NCI-H1092 (cell line): ENCODE data around the gene CAMTA1.

Experiments
- DNase-seq: peaks from one replicate; lab custom pipeline; 2025; lab: John Stamatoyannopoulos, UW

CAMTA1 gene

DNA sequence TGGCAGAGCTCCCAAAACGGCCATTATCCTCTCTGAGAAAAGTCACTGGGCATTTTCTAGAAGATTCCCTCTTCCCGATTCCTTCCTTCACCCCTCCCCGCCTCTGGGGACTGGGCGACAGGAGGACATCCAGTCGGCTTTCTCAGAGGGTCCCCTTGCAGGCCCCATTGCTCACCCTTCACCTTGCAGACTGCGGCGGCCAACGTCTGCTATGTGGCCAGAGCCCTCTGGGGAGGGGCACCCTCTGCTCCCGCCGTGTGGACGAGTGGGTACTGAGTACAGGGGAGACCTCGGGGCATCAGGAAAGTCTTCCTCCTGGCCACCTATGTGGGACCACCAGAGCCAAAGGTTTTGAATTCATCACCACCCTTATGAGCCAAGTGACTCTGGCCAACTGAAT, 692.3 kb downstream of the CAMTA1 start:
- no peak for DNase-seq

DNA sequence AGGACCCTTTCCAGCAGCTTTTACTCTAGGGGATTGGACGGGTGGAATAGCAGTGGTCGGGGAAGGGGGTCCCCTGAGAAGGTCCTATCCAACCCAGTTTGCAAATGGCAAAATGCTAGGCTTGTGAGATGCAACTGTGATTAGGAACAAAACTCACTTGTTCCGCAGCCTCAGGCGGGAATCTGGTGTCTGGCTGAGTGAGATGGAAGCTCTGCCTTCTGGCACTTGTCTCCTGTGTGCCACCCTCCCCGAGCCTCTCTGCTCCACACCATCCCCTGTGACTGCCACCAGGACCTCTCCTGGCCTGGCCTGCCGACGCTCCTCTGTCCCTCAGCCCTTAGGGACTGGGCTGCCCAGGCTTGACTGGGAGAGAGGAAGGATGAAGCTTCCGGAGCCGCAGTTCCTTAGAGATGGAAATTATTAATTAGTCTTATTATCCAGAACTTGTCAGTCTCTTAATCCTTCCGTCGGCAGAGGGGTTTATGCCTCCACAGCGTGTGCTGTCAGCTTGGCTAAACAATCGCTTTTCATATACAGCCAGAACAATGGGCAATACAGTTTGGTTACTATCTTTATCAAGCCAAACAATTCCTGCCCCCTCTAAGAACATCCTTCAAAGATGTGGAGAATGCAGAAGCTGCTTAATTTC, 693.0 kb downstream of the CAMTA1 start:
- DNase-seq, result no peak

- peak; percentile 35 for DNase-seq
Observed at GRCh38 chr1:7478809-7479499, 693.7 kb downstream of the CAMTA1 start.

DNA sequence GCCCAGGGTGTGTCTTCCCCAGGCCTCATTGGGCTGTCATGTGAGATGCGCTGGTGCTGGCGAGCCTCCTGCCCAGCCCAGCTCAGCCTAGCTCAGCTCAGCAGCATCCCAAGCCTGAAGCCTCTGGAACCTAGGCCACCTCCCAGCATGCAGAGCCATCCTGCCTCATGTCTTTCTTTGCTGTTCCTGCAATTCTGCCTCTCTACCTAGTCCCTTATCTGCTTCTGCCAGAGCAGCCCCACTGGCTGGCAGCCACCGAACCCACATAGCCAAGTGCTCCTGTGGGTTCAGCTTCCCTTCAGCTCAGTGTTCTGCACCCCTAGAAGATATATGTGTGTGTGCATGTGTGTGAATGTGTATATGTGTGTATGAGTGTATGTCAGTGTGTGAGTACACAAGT, 694.3 kb downstream of the CAMTA1 start:
- no peak for DNase-seq

- DNase-seq, result no peak
Observed at GRCh38 chr1:7481194-7481593, 695.9 kb downstream of the CAMTA1 start.

GRCh38 chr1:7482077-7482476, 696.8 kb downstream of the CAMTA1 start:
- DNase-seq, result no peak

DNA sequence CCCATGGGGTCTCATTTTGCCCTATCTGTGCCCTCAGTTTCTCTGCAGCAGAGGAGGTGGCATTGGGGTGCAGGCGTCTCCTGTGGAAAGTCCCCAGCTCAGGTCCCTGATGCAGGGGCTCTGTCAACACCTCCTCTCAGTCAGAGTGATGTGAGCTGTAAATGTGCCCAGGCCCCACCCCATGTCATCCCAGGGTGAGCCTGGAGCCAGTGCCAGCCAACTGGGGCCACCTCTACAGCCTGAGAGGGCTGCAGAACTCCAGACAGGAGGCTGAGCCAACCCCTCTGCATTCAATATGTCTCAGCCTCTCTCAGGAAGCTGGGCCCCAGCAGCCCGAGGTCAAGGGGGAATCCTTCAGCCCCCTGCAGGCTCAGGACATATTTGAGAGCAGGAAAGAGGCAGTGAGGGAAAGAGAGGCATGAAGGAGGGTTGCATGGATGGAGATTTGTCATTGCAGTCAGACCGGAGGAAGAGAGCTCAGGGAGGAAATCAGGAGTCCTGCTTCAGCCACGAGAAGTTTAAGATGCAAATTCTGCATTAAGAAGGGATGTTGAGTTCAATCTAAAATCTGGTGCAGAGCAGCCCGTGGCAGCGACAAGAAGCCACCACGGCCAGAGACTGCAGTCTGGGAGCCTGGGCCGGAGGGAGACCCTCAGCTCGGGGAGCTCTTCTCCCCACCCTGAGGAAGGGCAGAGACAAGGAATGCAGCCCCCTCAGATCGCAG, 697.7 kb downstream of the CAMTA1 start:
- DNase-seq, result no peak

- no peak for DNase-seq
Observed at GRCh38 chr1:7483634-7484383, 698.6 kb downstream of the CAMTA1 start.

GRCh38 chr1:7485086-7485780, 700.0 kb downstream of the CAMTA1 start:
- no peak for DNase-seq

DNA sequence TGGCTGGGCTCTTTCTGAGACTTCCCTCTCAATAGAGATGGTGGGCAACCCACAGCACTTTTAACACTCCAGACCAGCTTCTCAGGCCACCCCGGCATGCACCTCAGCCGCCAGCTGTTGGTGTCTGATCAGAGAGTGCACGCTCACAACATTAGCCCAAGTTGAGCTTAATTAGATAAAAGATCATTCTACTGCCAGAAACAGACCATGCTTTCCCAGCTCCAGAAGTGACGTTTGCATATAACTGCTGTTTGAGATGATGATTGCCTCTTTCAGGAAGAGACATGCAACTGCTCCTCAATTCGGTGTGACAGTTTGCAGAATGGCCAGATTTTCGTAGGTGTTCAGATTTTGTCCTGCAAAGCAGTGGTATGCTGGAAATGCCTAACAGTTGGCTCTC, 700.6 kb downstream of the CAMTA1 start:
- no peak for DNase-seq

DNA sequence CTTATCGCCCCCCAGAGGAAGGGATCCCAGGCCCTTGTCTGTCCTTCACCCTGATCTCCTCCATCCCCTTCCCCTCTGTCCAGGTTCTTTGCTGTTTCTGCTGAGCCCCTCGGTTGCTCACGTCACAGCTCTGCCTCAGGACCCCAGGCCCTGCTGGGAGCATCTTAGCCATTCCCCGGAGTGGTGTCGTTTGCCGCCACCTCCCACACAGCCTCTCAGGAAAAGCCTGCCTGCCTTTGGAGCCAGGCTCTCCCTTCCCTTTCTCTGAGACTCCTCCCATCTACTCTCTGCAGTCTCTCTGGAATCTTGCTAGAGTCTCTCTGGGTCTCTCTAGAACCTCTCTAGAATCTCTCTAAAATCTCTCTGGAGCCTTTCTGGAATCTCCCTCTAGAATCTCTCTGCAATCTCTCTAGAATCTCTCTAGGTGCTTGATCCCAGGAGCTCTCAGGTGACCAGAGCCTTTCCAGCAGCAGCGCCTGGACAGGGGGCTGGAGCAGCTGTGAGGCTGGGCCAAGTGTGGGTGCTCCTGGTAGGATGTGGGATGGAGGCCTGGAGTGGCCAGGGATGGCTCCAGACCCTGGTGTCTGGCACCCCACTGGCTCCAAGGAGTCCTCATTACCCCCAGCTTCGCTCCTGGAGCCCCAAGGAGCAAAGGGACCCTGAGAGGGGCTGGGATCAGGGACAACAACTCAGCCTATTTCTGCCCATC, 702.7 kb downstream of the CAMTA1 start:
- no peak for DNase-seq

GRCh38 chr1:7488475-7488842, 703.2 kb downstream of the CAMTA1 start:
- no peak for DNase-seq

DNA sequence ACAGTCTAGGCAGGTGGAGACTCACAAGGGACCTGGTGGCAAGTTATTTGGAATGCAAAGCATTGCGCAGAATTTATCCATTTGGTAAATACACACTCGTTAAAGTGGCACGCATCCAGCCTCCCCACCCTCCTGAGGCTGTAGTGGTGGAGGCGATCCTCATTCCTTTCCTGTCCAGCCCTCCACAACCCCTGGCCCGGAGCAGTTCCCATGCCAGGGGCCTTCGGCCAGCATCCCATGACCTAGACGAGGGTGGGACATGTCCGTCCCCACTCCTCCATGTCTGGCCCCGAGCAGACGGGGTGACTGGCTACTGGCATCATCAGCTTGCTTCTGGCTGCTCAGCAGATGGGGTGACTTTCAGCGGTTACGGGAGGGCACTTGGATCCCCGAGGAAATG, 704.3 kb downstream of the CAMTA1 start:
- no peak for DNase-seq

GRCh38 chr1:7490576-7490975, 705.3 kb downstream of the CAMTA1 start:
- no peak for DNase-seq

GRCh38 chr1:7491109-7491817, 706.0 kb downstream of the CAMTA1 start:
- DNase-seq, result peak; percentile 94

GRCh38 chr1:7491818-7492173, 706.5 kb downstream of the CAMTA1 start:
- DNase-seq, result no peak

DNA sequence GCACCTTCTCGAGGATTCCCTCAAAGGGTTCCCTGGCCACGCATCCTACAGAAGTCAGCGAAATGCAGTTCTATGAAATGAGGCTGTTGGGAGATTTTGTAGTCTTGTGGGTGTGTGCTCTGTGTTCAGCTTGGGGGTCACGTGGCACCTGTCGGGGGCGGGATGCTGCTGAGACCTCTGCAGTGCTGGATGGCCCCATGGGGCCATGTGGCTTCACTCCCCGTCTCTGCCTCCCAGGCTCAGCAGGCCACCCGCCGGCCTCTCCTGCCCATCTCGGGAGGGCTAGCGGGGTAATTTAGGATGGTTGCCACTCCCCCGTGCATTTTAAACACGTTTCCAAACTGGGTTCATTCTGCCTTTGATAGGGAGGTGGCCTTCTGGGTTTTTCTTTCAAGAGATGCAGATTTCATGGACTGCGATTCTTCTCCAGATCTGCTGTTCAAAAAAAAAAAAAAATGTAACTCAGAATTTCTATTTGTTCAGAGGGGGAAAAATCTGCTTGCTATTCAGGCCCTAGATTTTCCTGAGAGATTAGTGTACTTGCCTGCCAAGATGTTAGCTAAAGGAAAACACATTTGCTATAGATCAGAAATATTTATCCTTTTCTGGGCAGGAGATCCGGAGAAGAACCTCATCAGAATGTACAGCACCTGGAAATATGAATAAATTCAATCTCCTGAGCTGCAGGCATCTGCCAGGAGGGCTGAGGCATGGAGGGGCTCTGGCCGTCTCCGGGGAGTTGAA, 708.6 kb downstream of the CAMTA1 start:
- DNase-seq, result peak; percentile 74

DNA sequence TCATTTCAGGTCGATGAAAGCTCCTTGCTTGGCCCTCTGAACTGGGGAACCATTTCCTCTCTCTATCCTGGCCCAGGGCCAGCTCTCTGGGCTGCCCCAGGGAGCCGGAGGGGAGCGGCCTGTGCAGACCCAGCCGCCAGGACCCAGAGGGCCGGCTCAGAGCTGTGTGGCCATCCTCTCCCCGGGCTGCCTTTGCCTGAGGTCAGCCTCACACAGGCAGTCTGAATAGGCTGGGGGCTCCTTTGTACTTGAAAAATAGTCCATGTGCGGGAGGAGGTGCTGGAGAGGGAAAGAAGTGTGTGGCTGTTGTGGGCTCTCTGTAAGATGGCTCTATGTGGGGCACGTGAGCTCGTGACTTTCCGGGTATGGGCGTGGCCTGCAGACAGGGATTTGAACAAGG, 710.7 kb downstream of the CAMTA1 start:
- DNase-seq, result no peak

GRCh38 chr1:7497107-7497637, 711.9 kb downstream of the CAMTA1 start:
- no peak for DNase-seq
